H1 (cell line): ENCODE results near the gene SEMA5B. TPM values are rescaled to one million over a fixed set of nuclear protein-coding genes. Genes with fewer than 3 reads are reported as not detected.

Experiments used
- CTCF ChIA-PET: fragments of 300-600 bp; sonication (Branson Sonifier 250); formaldehyde crosslinking; loops from one replicate; lab custom pipeline; 2021; ENCODE audit not compliant: partially characterized antibody; lab: Charles Lee
- POLR2A ChIA-PET: fragments of 300-600 bp; sonication (Branson Sonifier 250); formaldehyde crosslinking; loops from one replicate; lab custom pipeline; 2021; ENCODE audit warnings: inconsistent platforms; ENCODE audit not compliant: partially characterized antibody; lab: Charles Lee
- DNase-seq, 2 experiments: peaks; one replicate each; pipeline versions ENCODE4 v3.0.0 to v3.0.0-alpha.2; 2010 to 2022; ENCODE audit warnings: low spot score in 2 of 2, low read depth in 1 of 2, mixed read lengths in 1 of 2
- FAIRE-seq: peaks from 2 replicates; lab custom pipeline; 2011; peaks lifted over from hg19 to GRCh38; lab: Jason Lieb, UNC
- H2AFZ ChIP-seq: 2 replicates; pipeline ENCODE4 v1.8.1; 2012; ENCODE audit warnings: low read length, inconsistent platforms
- H2AK5ac ChIP-seq: 2 replicates; pipeline ENCODE4 v1.6.1; 2013; ENCODE audit warnings: low read depth, low read length
- H2BK120ac ChIP-seq: replicated peaks from 2 replicates; pipeline ENCODE3; 2013; ENCODE audit warnings: low read depth, low read length, inconsistent platforms
- H2BK12ac ChIP-seq: 2 replicates; pipeline ENCODE4 v1.6.1; 2013; ENCODE audit warnings: low read depth, low read length
- H2BK15ac ChIP-seq: 2 replicates; pipeline ENCODE4 v1.6.1; 2013; ENCODE audit warnings: low read length
- H2BK20ac ChIP-seq: 2 replicates; pipeline ENCODE4 v1.6.1; 2013; ENCODE audit warnings: low read length
- H2BK5ac ChIP-seq: 2 replicates; pipeline ENCODE4 v1.6.1; 2013; ENCODE audit warnings: low read depth, low read length
- H3K14ac ChIP-seq: 2 replicates; pipeline ENCODE4 v1.6.1; 2013; ENCODE audit warnings: inconsistent platforms; ENCODE audit not compliant: insufficient read length
- H3K18ac ChIP-seq: 2 replicates; pipeline ENCODE4 v1.6.1; 2013; ENCODE audit warnings: low read length; ENCODE audit errors: extremely low read depth
- H3K23ac ChIP-seq: 2 replicates; pipeline ENCODE4 v1.6.1; 2013; ENCODE audit warnings: inconsistent platforms; ENCODE audit not compliant: insufficient read length
- H3K23me2 ChIP-seq: 2 replicates; pipeline ENCODE4 v1.6.1; 2013; ENCODE audit warnings: low read depth, low read length
- H3K27ac ChIP-seq: 2 replicates; pipeline ENCODE4 v1.6.1; 2011; ENCODE audit warnings: low read depth, low read length, inconsistent platforms
- H3K27me3 ChIP-seq, 4 experiments: replicated peaks in 1 of 4; 1 replicate in 1 of 4; 2 replicates in 3 of 4; pipeline versions ENCODE4 v1.6.1 to v1.8.1; 2011 to 2013; ENCODE audit warnings: low read length in 3 of 4, mild to moderate bottlenecking in 3 of 4, inconsistent platforms in 2 of 4, mixed read lengths in 2 of 4, moderate library complexity in 1 of 4; ENCODE audit not compliant: control insufficient read depth in 3 of 4, insufficient read depth in 3 of 4; ENCODE audit errors: extremely low read depth in 1 of 4
- H3K36me3 ChIP-seq, 4 experiments: 2 replicates each; pipeline versions ENCODE4 v1.6.1 to v1.8.1; 2011 to 2013; ENCODE audit warnings: mild to moderate bottlenecking in 4 of 4, low read length in 3 of 4, moderate library complexity in 2 of 4, control low read depth in 1 of 4, inconsistent platforms in 1 of 4; ENCODE audit not compliant: insufficient read depth in 4 of 4, control insufficient read depth in 2 of 4
- H3K4ac ChIP-seq: replicated peaks from 2 replicates; pipeline ENCODE3; 2013; ENCODE audit warnings: low read length, low read depth, mixed read lengths, inconsistent platforms; ENCODE audit not compliant: insufficient read length
- H3K4me1 ChIP-seq, 4 experiments: replicated peaks in 1 of 4; 1 replicate in 1 of 4; 2 replicates in 3 of 4; pipeline versions ENCODE4 v1.6.1 to v1.8.1; 2011 to 2013; ENCODE audit warnings: low read length in 3 of 4, inconsistent platforms in 2 of 4, mixed read lengths in 1 of 4; ENCODE audit not compliant: insufficient read depth in 4 of 4, control insufficient read depth in 3 of 4
- H3K4me2 ChIP-seq, 2 experiments: 2 replicates each; pipeline versions ENCODE4 v1.6.1 to v1.8.1; 2011 to 2013; ENCODE audit warnings: low read depth in 2 of 2, low read length in 2 of 2, control low read depth in 1 of 2, inconsistent platforms in 1 of 2, mild to moderate bottlenecking in 1 of 2; ENCODE audit not compliant: insufficient read depth in 1 of 2
- H3K4me3 ChIP-seq, 4 experiments: fragments of 200-600, 300-600 bp in 1 of 4; sonication (generic), shearing (Covaris generic), sonication (Bioruptor Twin) in 1 of 4; 2 replicates each; pipeline versions ENCODE4 v1.5.1 to v1.8.1; 2011 to 2016; ENCODE audit warnings: low read length in 4 of 4, low read depth in 3 of 4, control low read depth in 2 of 4, inconsistent platforms in 2 of 4, mild to moderate bottlenecking in 2 of 4, mixed read lengths in 1 of 4, moderate library complexity in 1 of 4; ENCODE audit not compliant: insufficient read depth in 2 of 4; ENCODE audit errors: extremely low read depth in 1 of 4
- H3K56ac ChIP-seq: replicated peaks from 2 replicates; pipeline ENCODE3; 2013; ENCODE audit warnings: low read depth, mild to moderate bottlenecking, mixed read lengths, low read length, inconsistent platforms; ENCODE audit not compliant: insufficient read length
- H3K79me1 ChIP-seq: 2 replicates; pipeline ENCODE4 v1.6.1; 2013; ENCODE audit warnings: low read depth, low read length, control low read depth
- H3K79me2 ChIP-seq, 2 experiments: 2 replicates each; pipeline versions ENCODE4 v1.6.1 to v1.8.1; 2012 to 2013; ENCODE audit warnings: low read length in 2 of 2, mild to moderate bottlenecking in 2 of 2, inconsistent platforms in 1 of 2; ENCODE audit not compliant: insufficient read depth in 2 of 2, control insufficient read depth in 1 of 2
- H3K9ac ChIP-seq, 4 experiments: replicated peaks in 1 of 4; 1 replicate in 1 of 4; 2 replicates in 3 of 4; pipeline versions ENCODE4 v1.6.1 to v1.8.1; 2011 to 2013; ENCODE audit warnings: low read depth in 3 of 4, low read length in 3 of 4, control low read depth in 2 of 4, mild to moderate bottlenecking in 2 of 4, moderate library complexity in 2 of 4, inconsistent platforms in 1 of 4; ENCODE audit errors: extremely low read depth in 1 of 4
- H3K9me3 ChIP-seq, 2 experiments: 2 replicates each; pipeline versions ENCODE4 v1.6.1 to v1.8.1; 2012 to 2013; ENCODE audit warnings: mild to moderate bottlenecking in 2 of 2, moderate library complexity in 2 of 2, control low read depth in 1 of 2, inconsistent platforms in 1 of 2, low read depth in 1 of 2, low read length in 1 of 2, mixed read lengths in 1 of 2; ENCODE audit not compliant: insufficient read depth in 2 of 2
- H4K20me1 ChIP-seq, 2 experiments: replicated peaks in 1 of 2; 2 replicates each; pipeline versions ENCODE3 to v1.8.1; 2011 to 2013; ENCODE audit warnings: inconsistent platforms in 2 of 2, low read length in 2 of 2, mild to moderate bottlenecking in 1 of 2; ENCODE audit not compliant: insufficient read depth in 2 of 2, control insufficient read depth in 1 of 2
- H4K5ac ChIP-seq: 2 replicates; pipeline ENCODE4 v1.6.1; 2013; ENCODE audit warnings: low read length, low read depth, mixed read lengths, inconsistent platforms; ENCODE audit not compliant: insufficient read length
- H4K8ac ChIP-seq: 2 replicates; pipeline ENCODE4 v1.8.0; 2013; ENCODE audit warnings: mild to moderate bottlenecking, moderate library complexity, low read length, inconsistent platforms; ENCODE audit not compliant: insufficient read depth; ENCODE audit errors: extremely low read depth
- H4K91ac ChIP-seq: replicated peaks from 2 replicates; pipeline ENCODE3; 2013; ENCODE audit warnings: low read length, mixed read lengths, inconsistent platforms; ENCODE audit not compliant: insufficient read length
- BCL11A ChIP-seq, 2 experiments: IDR thresholded peaks; one replicate each; pipeline ENCODE4 v1.6.1; 2011; ENCODE audit warnings: low read depth in 2 of 2, low read length in 2 of 2, mild to moderate bottlenecking in 2 of 2
- SUZ12 ChIP-seq: fragments of 200-600 bp; sonication (generic); IDR thresholded peaks from 2 replicates; pipeline ENCODE4 v1.6.1; 2012; ENCODE audit warnings: mild to moderate bottlenecking, inconsistent platforms, low read length, moderate library complexity, mixed read lengths
- WGBS, 2 experiments: shearing (Covaris generic) in 1 of 2; methylation state at CpG; one replicate each; pipeline versions ENCODE4 v1.1.6 to v1.1.7; 2013 to 2015; ENCODE audit warnings: low lambda C conversion rate in 2 of 2, mixed read lengths in 2 of 2, inconsistent platforms in 1 of 2, low coverage in 1 of 2, missing lambda C conversion rate in 1 of 2; ENCODE audit not compliant: insufficient replicate concordance in 2 of 2, insufficient coverage in 1 of 2, insufficient read length in 1 of 2; ENCODE audit errors: extremely low coverage in 1 of 2, missing lambda C conversion rate in 1 of 2; 5-methylcytosine and 5-hydroxymethylcytosine counted together
- polyA plus RNA-seq, 7 experiments: library from polyadenylated mRNA; depleted of rRNA in 3 of 7; stranded (reverse) in 5 of 7; unstranded in 2 of 7; fragments of >200 nt in 5 of 7; fragments of 200-250 nt in 2 of 7; gene quantifications; 1 replicate in 5 of 7; 2 replicates in 1 of 7; 4 replicates in 1 of 7; pipeline versions ENCODE4 v1.2.1 to v1.2.3, GENCODE V29; 2011 to 2013; ENCODE audit warnings: missing spikeins in 2 of 7, mixed read lengths in 2 of 7
- total RNA-seq: library from RNA; stranded (reverse); fragmentation: NEBNext Ultra II Directional; extraction: Animal tissue kit (Norgen Biotek cat#: 25700); gene quantifications from 2 replicates; pipeline ENCODE4 v1.2.1, GENCODE V29; 2021

The SEMA5B gene
- total and polyA plus RNA-seq, 2 of the 8 experiments (the other 6 are each of a cell fraction or from before 2014, with no cell fraction given), result 13.1 to 22.4 TPM

DNA sequence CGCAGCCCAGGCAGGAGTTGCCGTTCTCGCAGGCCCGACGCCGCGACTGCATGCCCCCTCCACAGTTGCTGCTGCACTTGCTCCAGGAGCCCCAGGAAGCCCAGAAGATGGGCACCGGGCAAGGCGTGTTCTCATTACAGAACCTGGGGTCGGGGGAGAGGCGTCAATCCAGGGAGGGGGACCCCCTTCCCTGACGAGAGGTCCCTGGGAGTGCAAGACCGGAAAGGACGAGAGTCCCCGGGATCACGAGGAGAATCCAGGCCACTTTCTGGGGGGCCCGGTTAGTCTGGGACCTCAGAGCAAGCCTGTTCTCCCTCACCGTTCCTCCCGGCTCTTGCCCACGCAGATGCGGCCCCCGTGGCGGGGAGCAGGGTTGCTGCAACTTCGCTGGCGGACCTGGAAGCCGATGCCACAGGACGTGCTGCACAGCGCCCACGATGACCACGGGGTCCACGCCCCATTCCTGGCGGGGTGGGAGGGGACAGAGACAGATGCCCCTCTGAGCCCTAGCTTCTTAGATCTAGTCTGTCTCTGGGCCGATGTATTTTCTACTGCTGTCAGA is 113.9 kb downstream of the SEMA5B start:
- H2BK12ac ChIP-seq, result no peak overlapping the region
- no peak overlapping the region for H3K4me3 ChIP-seq
- H3K23me2 ChIP-seq, result no peaks in the 10 kb centered on the region
- H2BK15ac ChIP-seq, result no peak overlapping the region
- DNase-seq (no peak), FAIRE-seq (no peak)
- H2BK5ac ChIP-seq, result no peak overlapping the region
- H3K4ac ChIP-seq, result no peak overlapping the region
- H3K27me3 ChIP-seq, result no peaks in the 10 kb centered on the region; a peak in 2 of 7 replicates
- no peak overlapping the region for H2AK5ac ChIP-seq
- no peaks in the 10 kb centered on the region for H3K79me1 ChIP-seq
- H2BK120ac ChIP-seq, result no peak overlapping the region
- peaks cover 0 to 9% (median 5%) of the 10 kb centered on the region in 4 experiments; a peak in 4 of 8 replicates for H3K36me3 ChIP-seq
- H4K91ac ChIP-seq, result no peak overlapping the region
- H2AFZ ChIP-seq, result no peak overlapping the region
- ChIA-PET CTCF (interaction anchor here (1.9 kb wide), 1 partner anchor 29 kb away, joined by 5 read pairs; no protein-coding TSS in a partner anchor), POLR2A (no interaction called here)
- no peak overlapping the region; the same call in 1 of the 2 replicates for H4K8ac ChIP-seq
- H4K20me1 ChIP-seq, result no peaks in the 10 kb centered on the region
- H3K9ac ChIP-seq, result no peak overlapping the region
- no peak for TF ChIP-seq SUZ12
- no peak for TF ChIP-seq BCL11A (IDR thresholded peaks at IDR 0.05; ENCODE audit: low read depth in 2 of 2, low read length in 2 of 2)
- no peak overlapping the region for H3K18ac ChIP-seq
- no peaks in the 10 kb centered on the region for H3K9me3 ChIP-seq
- H2BK20ac ChIP-seq, result no peak overlapping the region
- H3K56ac ChIP-seq, result no peak overlapping the region
- no peak overlapping the region for H4K5ac ChIP-seq
- 86% methylated on average over 33 of the region's 33 CpGs; no CpG with 5 or more reads in 1 of the 2 experiments for WGBS, 2 experiments
- no peak overlapping the region for H3K27ac ChIP-seq
- no peak overlapping the region for H3K23ac ChIP-seq
- H3K4me1 ChIP-seq, result no peaks in the 10 kb centered on the region
- no peak overlapping the region for H3K4me2 ChIP-seq
- no peaks in the 10 kb centered on the region for H3K79me2 ChIP-seq
- H3K14ac ChIP-seq, result no peak overlapping the region
